H1 (cell line): ENCODE data around the gene ATM. TPM values are rescaled to one million over a fixed set of nuclear protein-coding genes. Genes with fewer than 3 reads are reported as not detected.

ENCODE experiments used
- CTCF ChIA-PET: fragments of 300-600 bp; sonication (Branson Sonifier 250); formaldehyde crosslinking; loops from one replicate; lab custom pipeline; 2021; ENCODE audit not compliant: partially characterized antibody; lab: Charles Lee
- POLR2A ChIA-PET: fragments of 300-600 bp; sonication (Branson Sonifier 250); formaldehyde crosslinking; loops from one replicate; lab custom pipeline; 2021; ENCODE audit warnings: inconsistent platforms; ENCODE audit not compliant: partially characterized antibody; lab: Charles Lee
- DNase-seq, 2 experiments: peaks; one replicate each; pipeline versions ENCODE4 v3.0.0 to v3.0.0-alpha.2; 2010 to 2022; ENCODE audit warnings: low spot score in 2 of 2, low read depth in 1 of 2, mixed read lengths in 1 of 2
- FAIRE-seq: peaks from 2 replicates; lab custom pipeline; 2011; peaks lifted over from hg19 to GRCh38; lab: Jason Lieb, UNC
- H2AFZ ChIP-seq: 2 replicates; pipeline ENCODE4 v1.8.1; 2012; ENCODE audit warnings: low read length, inconsistent platforms
- H2AK5ac ChIP-seq: 2 replicates; pipeline ENCODE4 v1.6.1; 2013; ENCODE audit warnings: low read depth, low read length
- H2BK120ac ChIP-seq: replicated peaks from 2 replicates; pipeline ENCODE3; 2013; ENCODE audit warnings: low read depth, low read length, inconsistent platforms
- H2BK12ac ChIP-seq: 2 replicates; pipeline ENCODE4 v1.6.1; 2013; ENCODE audit warnings: low read depth, low read length
- H2BK15ac ChIP-seq: 2 replicates; pipeline ENCODE4 v1.6.1; 2013; ENCODE audit warnings: low read length
- H2BK20ac ChIP-seq: 2 replicates; pipeline ENCODE4 v1.6.1; 2013; ENCODE audit warnings: low read length
- H2BK5ac ChIP-seq: 2 replicates; pipeline ENCODE4 v1.6.1; 2013; ENCODE audit warnings: low read depth, low read length
- H3K14ac ChIP-seq: 2 replicates; pipeline ENCODE4 v1.6.1; 2013; ENCODE audit warnings: inconsistent platforms; ENCODE audit not compliant: insufficient read length
- H3K18ac ChIP-seq: 2 replicates; pipeline ENCODE4 v1.6.1; 2013; ENCODE audit warnings: low read length; ENCODE audit errors: extremely low read depth
- H3K23ac ChIP-seq: 2 replicates; pipeline ENCODE4 v1.6.1; 2013; ENCODE audit warnings: inconsistent platforms; ENCODE audit not compliant: insufficient read length
- H3K23me2 ChIP-seq: 2 replicates; pipeline ENCODE4 v1.6.1; 2013; ENCODE audit warnings: low read depth, low read length
- H3K27ac ChIP-seq: 2 replicates; pipeline ENCODE4 v1.6.1; 2011; ENCODE audit warnings: low read depth, low read length, inconsistent platforms
- H3K27me3 ChIP-seq, 4 experiments: replicated peaks in 1 of 4; 1 replicate in 1 of 4; 2 replicates in 3 of 4; pipeline versions ENCODE4 v1.6.1 to v1.8.1; 2011 to 2013; ENCODE audit warnings: low read length in 3 of 4, mild to moderate bottlenecking in 3 of 4, inconsistent platforms in 2 of 4, mixed read lengths in 2 of 4, moderate library complexity in 1 of 4; ENCODE audit not compliant: control insufficient read depth in 3 of 4, insufficient read depth in 3 of 4; ENCODE audit errors: extremely low read depth in 1 of 4
- H3K36me3 ChIP-seq, 4 experiments: 2 replicates each; pipeline versions ENCODE4 v1.6.1 to v1.8.1; 2011 to 2013; ENCODE audit warnings: mild to moderate bottlenecking in 4 of 4, low read length in 3 of 4, moderate library complexity in 2 of 4, control low read depth in 1 of 4, inconsistent platforms in 1 of 4; ENCODE audit not compliant: insufficient read depth in 4 of 4, control insufficient read depth in 2 of 4
- H3K4ac ChIP-seq: replicated peaks from 2 replicates; pipeline ENCODE3; 2013; ENCODE audit warnings: low read length, low read depth, mixed read lengths, inconsistent platforms; ENCODE audit not compliant: insufficient read length
- H3K4me1 ChIP-seq, 4 experiments: replicated peaks in 1 of 4; 1 replicate in 1 of 4; 2 replicates in 3 of 4; pipeline versions ENCODE4 v1.6.1 to v1.8.1; 2011 to 2013; ENCODE audit warnings: low read length in 3 of 4, inconsistent platforms in 2 of 4, mixed read lengths in 1 of 4; ENCODE audit not compliant: insufficient read depth in 4 of 4, control insufficient read depth in 3 of 4
- H3K4me2 ChIP-seq, 2 experiments: 2 replicates each; pipeline versions ENCODE4 v1.6.1 to v1.8.1; 2011 to 2013; ENCODE audit warnings: low read depth in 2 of 2, low read length in 2 of 2, control low read depth in 1 of 2, inconsistent platforms in 1 of 2, mild to moderate bottlenecking in 1 of 2; ENCODE audit not compliant: insufficient read depth in 1 of 2
- H3K4me3 ChIP-seq, 4 experiments: fragments of 200-600, 300-600 bp in 1 of 4; sonication (generic), shearing (Covaris generic), sonication (Bioruptor Twin) in 1 of 4; 2 replicates each; pipeline versions ENCODE4 v1.5.1 to v1.8.1; 2011 to 2016; ENCODE audit warnings: low read length in 4 of 4, low read depth in 3 of 4, control low read depth in 2 of 4, inconsistent platforms in 2 of 4, mild to moderate bottlenecking in 2 of 4, mixed read lengths in 1 of 4, moderate library complexity in 1 of 4; ENCODE audit not compliant: insufficient read depth in 2 of 4; ENCODE audit errors: extremely low read depth in 1 of 4
- H3K56ac ChIP-seq: replicated peaks from 2 replicates; pipeline ENCODE3; 2013; ENCODE audit warnings: low read depth, mild to moderate bottlenecking, mixed read lengths, low read length, inconsistent platforms; ENCODE audit not compliant: insufficient read length
- H3K79me1 ChIP-seq: 2 replicates; pipeline ENCODE4 v1.6.1; 2013; ENCODE audit warnings: low read depth, low read length, control low read depth
- H3K79me2 ChIP-seq, 2 experiments: 2 replicates each; pipeline versions ENCODE4 v1.6.1 to v1.8.1; 2012 to 2013; ENCODE audit warnings: low read length in 2 of 2, mild to moderate bottlenecking in 2 of 2, inconsistent platforms in 1 of 2; ENCODE audit not compliant: insufficient read depth in 2 of 2, control insufficient read depth in 1 of 2
- H3K9ac ChIP-seq, 4 experiments: replicated peaks in 1 of 4; 1 replicate in 1 of 4; 2 replicates in 3 of 4; pipeline versions ENCODE4 v1.6.1 to v1.8.1; 2011 to 2013; ENCODE audit warnings: low read depth in 3 of 4, low read length in 3 of 4, control low read depth in 2 of 4, mild to moderate bottlenecking in 2 of 4, moderate library complexity in 2 of 4, inconsistent platforms in 1 of 4; ENCODE audit errors: extremely low read depth in 1 of 4
- H3K9me3 ChIP-seq, 2 experiments: 2 replicates each; pipeline versions ENCODE4 v1.6.1 to v1.8.1; 2012 to 2013; ENCODE audit warnings: mild to moderate bottlenecking in 2 of 2, moderate library complexity in 2 of 2, control low read depth in 1 of 2, inconsistent platforms in 1 of 2, low read depth in 1 of 2, low read length in 1 of 2, mixed read lengths in 1 of 2; ENCODE audit not compliant: insufficient read depth in 2 of 2
- H4K20me1 ChIP-seq, 2 experiments: replicated peaks in 1 of 2; 2 replicates each; pipeline versions ENCODE3 to v1.8.1; 2011 to 2013; ENCODE audit warnings: inconsistent platforms in 2 of 2, low read length in 2 of 2, mild to moderate bottlenecking in 1 of 2; ENCODE audit not compliant: insufficient read depth in 2 of 2, control insufficient read depth in 1 of 2
- H4K5ac ChIP-seq: 2 replicates; pipeline ENCODE4 v1.6.1; 2013; ENCODE audit warnings: low read length, low read depth, mixed read lengths, inconsistent platforms; ENCODE audit not compliant: insufficient read length
- H4K8ac ChIP-seq: 2 replicates; pipeline ENCODE4 v1.8.0; 2013; ENCODE audit warnings: mild to moderate bottlenecking, moderate library complexity, low read length, inconsistent platforms; ENCODE audit not compliant: insufficient read depth; ENCODE audit errors: extremely low read depth
- H4K91ac ChIP-seq: replicated peaks from 2 replicates; pipeline ENCODE3; 2013; ENCODE audit warnings: low read length, mixed read lengths, inconsistent platforms; ENCODE audit not compliant: insufficient read length
- EZH2 ChIP-seq: fragments of 200-600 bp; sonication (generic); IDR thresholded peaks from 2 replicates; pipeline ENCODE4 v1.7.1; 2012; ENCODE audit warnings: low read depth, mild to moderate bottlenecking, moderate library complexity, low read length, inconsistent platforms; ENCODE audit not compliant: severe bottlenecking
- HDAC2 ChIP-seq, 2 experiments: fragments of 300-600 bp in 1 of 2; sonication (generic) in 1 of 2; IDR thresholded peaks; 2 replicates each; pipeline ENCODE4 v1.6.1; 2011 to 2012; ENCODE audit warnings: low read depth in 2 of 2, low read length in 2 of 2, mild to moderate bottlenecking in 2 of 2, moderate library complexity in 2 of 2, borderline replicate concordance in 1 of 2, inconsistent platforms in 1 of 2
- NRF1 ChIP-seq: IDR thresholded peaks from 2 replicates; pipeline ENCODE4 v1.6.1; 2011; ENCODE audit warnings: mild to moderate bottlenecking, low read depth, low read length, improper control_type of control experiment
- RAD21 ChIP-seq, 2 experiments: IDR thresholded peaks in 1 of 2; conservative IDR thresholded peaks in 1 of 2; 2 replicates each; pipeline ENCODE4 v1.6.1; 2011; ENCODE audit warnings: low read depth in 2 of 2, low read length in 2 of 2, improper control_type of control experiment in 1 of 2, inconsistent platforms in 1 of 2, mild to moderate bottlenecking in 1 of 2, moderate library complexity in 1 of 2
- SAP30 ChIP-seq: fragments of 300-600 bp; sonication (generic); IDR thresholded peaks from 2 replicates; pipeline ENCODE4 v1.7.1; 2012; ENCODE audit warnings: low read length, moderate library complexity, mild to moderate bottlenecking, inconsistent platforms; ENCODE audit not compliant: insufficient read depth, insufficient replicate concordance
- SP1 ChIP-seq: IDR thresholded peaks from 2 replicates; pipeline ENCODE4 v1.6.1; 2011; ENCODE audit warnings: low read depth, low read length
- TAF7 ChIP-seq: optimal IDR thresholded peaks from 2 replicates; pipeline ENCODE3; 2011; ENCODE audit warnings: low read depth, mild to moderate bottlenecking, inconsistent platforms, low read length, moderate library complexity, borderline replicate concordance
- USF2 ChIP-seq: IDR thresholded peaks from 2 replicates; pipeline ENCODE4 v1.6.1; 2011; ENCODE audit warnings: low read length, improper control_type of control experiment
- polyA plus RNA-seq, 7 experiments: library from polyadenylated mRNA; depleted of rRNA in 3 of 7; stranded (reverse) in 5 of 7; unstranded in 2 of 7; fragments of >200 nt in 5 of 7; fragments of 200-250 nt in 2 of 7; gene quantifications; 1 replicate in 5 of 7; 2 replicates in 1 of 7; 4 replicates in 1 of 7; pipeline versions ENCODE4 v1.2.1 to v1.2.3, GENCODE V29; 2011 to 2013; ENCODE audit warnings: missing spikeins in 2 of 7, mixed read lengths in 2 of 7
- total RNA-seq: library from RNA; stranded (reverse); fragmentation: NEBNext Ultra II Directional; extraction: Animal tissue kit (Norgen Biotek cat#: 25700); gene quantifications from 2 replicates; pipeline ENCODE4 v1.2.1, GENCODE V29; 2021
- TF ChIP-seq, protein P1 (sequence below), 3 experiments: IDR thresholded peaks; 1 replicate in 2 of 3; 2 replicates in 1 of 3; pipeline versions ENCODE4 v1.5.1 to v1.6.1; 2011; ENCODE audit warnings: low read length in 3 of 3, mild to moderate bottlenecking in 3 of 3, inconsistent platforms in 2 of 3, low read depth in 1 of 3, moderate library complexity in 1 of 3; ENCODE audit not compliant: insufficient read depth in 1 of 3; ENCODE audit errors: control extremely low read depth in 1 of 3

The ATM gene
- total and polyA plus RNA-seq, 2 of the 8 experiments (the other 6 are each of a cell fraction or from before 2014, with no cell fraction given), result 14.9 to 55.4 TPM

DNA sequence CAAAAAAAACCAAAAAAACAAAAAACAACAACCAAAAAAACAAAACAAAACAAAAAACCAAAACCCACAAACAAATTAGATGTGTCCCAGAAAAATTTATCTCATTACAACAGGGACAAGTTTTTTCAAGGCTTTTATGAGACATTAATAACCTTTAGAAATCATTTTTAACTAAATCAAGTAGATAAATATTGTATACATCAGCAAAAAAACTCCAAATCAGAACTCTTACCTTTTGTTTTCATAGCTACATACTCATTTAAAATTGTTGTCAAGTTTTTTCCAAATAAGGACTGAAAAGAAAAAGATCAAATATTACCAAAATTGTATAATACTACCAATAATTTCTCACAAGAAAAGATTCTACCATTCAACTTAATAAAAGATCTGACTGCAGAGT, 29.1 kb upstream of the ATM start:
- no peaks in the 10 kb centered on the region for H3K4me1 ChIP-seq
- H3K9me3 ChIP-seq, result no peaks in the 10 kb centered on the region
- H2AFZ ChIP-seq, result no peak overlapping the region
- H2AK5ac ChIP-seq, result no peak overlapping the region
- no peak overlapping the region for H3K56ac ChIP-seq
- H3K79me2 ChIP-seq, result peaks cover 0 to 18% of the 10 kb centered on the region in 2 experiments; a peak in 2 of 4 replicates
- no peak overlapping the region for H4K8ac ChIP-seq
- no peak overlapping the region for H3K4ac ChIP-seq
- no peak overlapping the region for H2BK15ac ChIP-seq
- H4K91ac ChIP-seq, result no peak overlapping the region
- no peak overlapping the region for H3K4me3 ChIP-seq
- H3K18ac ChIP-seq, result no peak overlapping the region
- no peak overlapping the region for H3K23ac ChIP-seq
- no peaks in the 10 kb centered on the region for H3K23me2 ChIP-seq
- no peak overlapping the region for H3K14ac ChIP-seq
- POLR2A ChIA-PET, result no interaction called here
- CTCF ChIA-PET, result interaction anchor here (0.9 to 1.2 kb wide), 2 partner anchors 14 to 75 kb away, joined by 3 to 4 read pairs; no protein-coding TSS in a partner anchor
- H3K4me2 ChIP-seq, result no peak overlapping the region
- H2BK12ac ChIP-seq, result no peak overlapping the region
- no peak overlapping the region for H3K9ac ChIP-seq
- H3K36me3 ChIP-seq, result peaks cover 4 to 72% (median 22%) of the 10 kb centered on the region in 4 experiments
- FAIRE-seq (no peak), DNase-seq (no peak)
- no peak overlapping the region for H3K27ac ChIP-seq
- no peaks in the 10 kb centered on the region for H3K27me3 ChIP-seq
- H2BK20ac ChIP-seq, result no peak overlapping the region
- H2BK120ac ChIP-seq, result no peak overlapping the region
- H2BK5ac ChIP-seq, result no peak overlapping the region
- peaks cover 6% of the 10 kb centered on the region; the same call in 1 of the 2 replicates for H3K79me1 ChIP-seq
- H4K5ac ChIP-seq, result no peak overlapping the region
- H4K20me1 ChIP-seq, result peaks cover 0 to 2% of the 10 kb centered on the region in 2 experiments
- TF ChIP-seq, protein P1, sequence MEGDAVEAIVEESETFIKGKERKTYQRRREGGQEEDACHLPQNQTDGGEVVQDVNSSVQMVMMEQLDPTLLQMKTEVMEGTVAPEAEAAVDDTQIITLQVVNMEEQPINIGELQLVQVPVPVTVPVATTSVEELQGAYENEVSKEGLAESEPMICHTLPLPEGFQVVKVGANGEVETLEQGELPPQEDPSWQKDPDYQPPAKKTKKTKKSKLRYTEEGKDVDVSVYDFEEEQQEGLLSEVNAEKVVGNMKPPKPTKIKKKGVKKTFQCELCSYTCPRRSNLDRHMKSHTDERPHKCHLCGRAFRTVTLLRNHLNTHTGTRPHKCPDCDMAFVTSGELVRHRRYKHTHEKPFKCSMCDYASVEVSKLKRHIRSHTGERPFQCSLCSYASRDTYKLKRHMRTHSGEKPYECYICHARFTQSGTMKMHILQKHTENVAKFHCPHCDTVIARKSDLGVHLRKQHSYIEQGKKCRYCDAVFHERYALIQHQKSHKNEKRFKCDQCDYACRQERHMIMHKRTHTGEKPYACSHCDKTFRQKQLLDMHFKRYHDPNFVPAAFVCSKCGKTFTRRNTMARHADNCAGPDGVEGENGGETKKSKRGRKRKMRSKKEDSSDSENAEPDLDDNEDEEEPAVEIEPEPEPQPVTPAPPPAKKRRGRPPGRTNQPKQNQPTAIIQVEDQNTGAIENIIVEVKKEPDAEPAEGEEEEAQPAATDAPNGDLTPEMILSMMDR (IDR thresholded peaks at IDR 0.05; ENCODE audit: control extremely low read depth in 1 of 3, insufficient read depth in 1 of 3, low read depth in 1 of 3, low read length in 3 of 3), result no peak
- TF ChIP-seq USF2, result no peak
- no peak for TF ChIP-seq SP1
- TF ChIP-seq HDAC2 (IDR thresholded peaks at IDR 0.05; ENCODE audit: borderline replicate concordance in 1 of 2, low read depth in 2 of 2, low read length in 2 of 2), result no peak
- no peak for TF ChIP-seq SAP30
- TF ChIP-seq RAD21 (IDR thresholded peaks at IDR 0.05 in 1 of 2, conservative IDR thresholded peaks at IDR 0.05 in 1 of 2; ENCODE audit: low read depth in 2 of 2, low read length in 2 of 2), result no peak
- no peak for TF ChIP-seq TAF7
- TF ChIP-seq EZH2, result no peak
- no peak for TF ChIP-seq NRF1
